ENCODE results near the gene PAPPA2.

GRCh38 chr1:176803042-176803441, 340.1 kb downstream of the PAPPA2 start:
- no peak for TF ChIP-seq CTCF (conservative IDR thresholded peaks at IDR 0.05; ENCODE audit: low read depth, low read length)
- TF ChIP-seq POLR2A (IDR thresholded peaks at IDR 0.05; ENCODE audit: low read depth, low read length): no peak
- TF ChIP-seq RFX5 (IDR thresholded peaks at IDR 0.05; ENCODE audit: low read depth, low read length): no peak
- TF ChIP-seq USF2 (IDR thresholded peaks at IDR 0.05; ENCODE audit: low read depth, low read length): no peak
- no peak for TF ChIP-seq CHD1 (IDR thresholded peaks at IDR 0.05; ENCODE audit: low read depth, low read length)
- no peak for TF ChIP-seq BHLHE40 (IDR thresholded peaks at IDR 0.05; ENCODE audit: low read depth, low read length)
- TF ChIP-seq RAD21 (IDR thresholded peaks at IDR 0.05; ENCODE audit: low read length): no peak
- TF ChIP-seq ELK1 (IDR thresholded peaks at IDR 0.05; ENCODE audit: borderline replicate concordance, low read depth, low read length): no peak
- TF ChIP-seq MAFK (IDR thresholded peaks at IDR 0.05; ENCODE audit: low read depth, low read length): no peak
- TF ChIP-seq NFE2L2 (IDR thresholded peaks at IDR 0.05; ENCODE audit: low read depth, low read length): no peak
- no peak for TF ChIP-seq SMC3 (IDR thresholded peaks at IDR 0.05; ENCODE audit: low read depth, low read length)
- TF ChIP-seq RCOR1 (IDR thresholded peaks at IDR 0.05; ENCODE audit: insufficient replicate concordance, low read length): no peak
